Liver (tissue), 9 donors: Measurements from ENCODE around the gene TMEM63B. TPM values are rescaled to one million over a fixed set of nuclear protein-coding genes. Genes with fewer than 3 reads are reported as not detected.

Experiments
- DNase-seq: peaks from one replicate; pipeline ENCODE4 v3.0.0-alpha.2; 2017; ENCODE audit warnings: low spot score
- H3K27ac ChIP-seq, 2 donors: one replicate each; pipeline ENCODE4 v1.7.0; 2013; ENCODE audit warnings: inconsistent platforms in 2 of 2, low read length in 2 of 2, control low read depth in 1 of 2, low read depth in 1 of 2, mild to moderate bottlenecking in 1 of 2
- H3K27me3 ChIP-seq, 4 donors: one replicate each; pipeline versions ENCODE4 v1.6.1 to v1.7.0; 2013; ENCODE audit warnings: low read length in 3 of 4, inconsistent platforms in 1 of 4, mild to moderate bottlenecking in 1 of 4, moderate library complexity in 1 of 4; ENCODE audit not compliant: control insufficient read depth in 4 of 4, insufficient read depth in 4 of 4
- H3K36me3 ChIP-seq, 4 donors: one replicate each; pipeline versions ENCODE4 v1.6.1 to v1.7.0; 2013; ENCODE audit warnings: low read length in 3 of 4, mild to moderate bottlenecking in 3 of 4, low read depth in 1 of 4, moderate library complexity in 1 of 4; ENCODE audit not compliant: control insufficient read depth in 4 of 4, insufficient read depth in 3 of 4
- H3K4me1 ChIP-seq, 4 donors: one replicate each; pipeline versions ENCODE4 v1.6.1 to v1.7.0; 2013; ENCODE audit warnings: low read length in 3 of 4, mild to moderate bottlenecking in 3 of 4, moderate library complexity in 1 of 4; ENCODE audit not compliant: control insufficient read depth in 4 of 4, insufficient read depth in 4 of 4
- H3K4me3 ChIP-seq, 3 donors: one replicate each; pipeline versions ENCODE4 v1.6.1 to v1.7.0; 2013; ENCODE audit warnings: low read length in 3 of 3, control low read depth in 1 of 3, low read depth in 1 of 3, mild to moderate bottlenecking in 1 of 3
- H3K9ac ChIP-seq, 2 donors: one replicate each; pipeline ENCODE4 v1.7.0; 2013; ENCODE audit warnings: low read length in 2 of 2, mild to moderate bottlenecking in 2 of 2, moderate library complexity in 2 of 2, control low read depth in 1 of 2, low read depth in 1 of 2
- H3K9me3 ChIP-seq, 4 donors: one replicate each; pipeline versions ENCODE4 v1.6.1 to v1.7.0; 2013; ENCODE audit warnings: low read length in 3 of 4; ENCODE audit not compliant: control insufficient read depth in 4 of 4
- CTCF ChIP-seq: fragments of 150-350 bp; IDR thresholded peaks from 2 replicates; pipeline ENCODE4 v1.5.1; 2017; ENCODE audit warnings: improper control_type of control experiment, low read depth, low read length; ENCODE audit not compliant: missing input control
- EGR1 ChIP-seq, 2 donors: IDR thresholded peaks; 2 replicates each; pipeline ENCODE4 v1.6.1; 2016 to 2018; ENCODE audit warnings: antibody characterized with exemption in 2 of 2, low read depth in 2 of 2
- FOXA1 ChIP-seq: IDR thresholded peaks from 2 replicates; pipeline ENCODE4 v1.6.1; 2016; ENCODE audit warnings: antibody characterized with exemption
- FOXA2 ChIP-seq: IDR thresholded peaks from 2 replicates; pipeline ENCODE4 v1.6.1; 2016; ENCODE audit warnings: antibody characterized with exemption
- GABPA ChIP-seq, 2 donors: IDR thresholded peaks in 1 of 2; conservative IDR thresholded peaks in 1 of 2; 2 replicates each; pipeline ENCODE4 v1.6.1; 2016; ENCODE audit warnings: antibody characterized with exemption in 2 of 2, mild to moderate bottlenecking in 1 of 2, moderate library complexity in 1 of 2
- HNF4A ChIP-seq, 2 donors: conservative IDR thresholded peaks; 2 replicates each; pipeline ENCODE4 v1.6.1; 2016; ENCODE audit warnings: antibody characterized with exemption in 2 of 2, mild to moderate bottlenecking in 2 of 2
- HNF4G ChIP-seq: IDR thresholded peaks from 2 replicates; pipeline ENCODE4 v1.6.1; 2016; ENCODE audit warnings: antibody characterized with exemption
- JUND ChIP-seq, 2 donors: IDR thresholded peaks; 2 replicates each; pipeline ENCODE4 v1.6.1; 2016; ENCODE audit warnings: antibody characterized with exemption in 2 of 2
- MAX ChIP-seq: IDR thresholded peaks from 2 replicates; pipeline ENCODE4 v1.6.1; 2016; ENCODE audit warnings: antibody characterized with exemption
- NR2F2 ChIP-seq: IDR thresholded peaks from 2 replicates; pipeline ENCODE4 v1.6.1; 2016; ENCODE audit warnings: antibody characterized with exemption
- RAD21 ChIP-seq, 2 donors: IDR thresholded peaks; 2 replicates each; pipeline ENCODE4 v1.6.1; 2016; ENCODE audit warnings: antibody characterized with exemption in 2 of 2, mild to moderate bottlenecking in 2 of 2
- REST ChIP-seq: IDR thresholded peaks from 2 replicates; pipeline ENCODE4 v1.6.1; 2016; ENCODE audit warnings: antibody characterized with exemption, mild to moderate bottlenecking
- RXRA ChIP-seq, 2 donors: IDR thresholded peaks; 2 replicates each; pipeline ENCODE4 v1.6.1; 2017 to 2018; ENCODE audit warnings: antibody characterized with exemption in 2 of 2, mild to moderate bottlenecking in 1 of 2
- SP1 ChIP-seq: IDR thresholded peaks from 2 replicates; pipeline ENCODE4 v1.6.1; 2018; ENCODE audit warnings: antibody characterized with exemption, mild to moderate bottlenecking
- TAF1 ChIP-seq: conservative IDR thresholded peaks from 2 replicates; pipeline ENCODE4 v1.6.1; 2016; ENCODE audit warnings: antibody characterized with exemption, mild to moderate bottlenecking
- YY1 ChIP-seq: IDR thresholded peaks from 2 replicates; pipeline ENCODE4 v1.6.1; 2016; ENCODE audit warnings: antibody characterized with exemption, mild to moderate bottlenecking
- ZBTB33 ChIP-seq: IDR thresholded peaks from 2 replicates; pipeline ENCODE4 v1.6.1; 2016; ENCODE audit warnings: antibody characterized with exemption
- WGBS: extraction: QIAGEN DNeasy Blood & Tissue Kit; methylation state at CpG from one replicate; pipeline ENCODE4 v1.1.7; 2013; 5-methylcytosine and 5-hydroxymethylcytosine counted together
- polyA plus RNA-seq, 2 donors: library from polyadenylated mRNA; stranded (reverse) in 1 of 2; unstranded in 1 of 2; fragments of 200-250 nt in 1 of 2; fragments of >200 nt in 1 of 2; fragmentation: Nextera tagmentation in 1 of 2; extraction: Ambion mirVana in 1 of 2; gene quantifications; one replicate each; pipeline versions ENCODE4 v1.2.1 to v1.2.3, GENCODE V29; 2013 to 2015
- total RNA-seq, 2 donors: library from RNA; depleted of rRNA; stranded (reverse); fragments of >200 nt; gene quantifications; one replicate each; pipeline ENCODE4 v1.2.3, GENCODE V29; 2014
- donor health status: healthy.
- donor health status: healthy.
- donor health status: healthy.
- donor health status: healthy.
- donor health status: healthy.

TMEM63B gene
- total and polyA plus RNA-seq, 4 donors = 9.6 to 64.9 (median 37.6) TPM

- Histone ChIP-seq H3K4me1 (no peaks in the 10 kb centered on the region), H3K9ac (no peak overlapping the region), H3K27me3 (no peaks in the 10 kb centered on the region), H3K27ac (no peak overlapping the region), H3K4me3 (no peak overlapping the region), H3K36me3 (no peaks in the 10 kb centered on the region), H3K9me3 (no peaks in the 10 kb centered on the region)
- no peak for DNase-seq
- TF ChIP-seq NR2F2 (peak; percentile 67), CTCF (no peak)
- 81% methylated on average over 4 of the region's 4 CpGs for WGBS
These were observed 75.1 kb downstream of the TMEM63B start for GRCh38 chr6:44202332-44202971.

GRCh38 chr6:44202972-44203750 is 75.8 kb downstream of the TMEM63B start:
- H3K9me3 ChIP-seq = no peaks in the 10 kb centered on the region
- H3K27me3 ChIP-seq = no peaks in the 10 kb centered on the region
- no peaks in the 10 kb centered on the region for H3K36me3 ChIP-seq
- no peak overlapping the region for H3K4me3 ChIP-seq
- DNase-seq = no peak
- WGBS = 88% methylated on average over 11 of the region's 11 CpGs
- H3K27ac ChIP-seq = no peak overlapping the region
- TF ChIP-seq SP1 (no peak), NR2F2 (peak; percentile 29)
- H3K9ac ChIP-seq = no peak overlapping the region
- peaks cover 0 to 1% (median 1%) of the 10 kb centered on the region in 4 donors for H3K4me1 ChIP-seq

- WGBS = 91% methylated on average over 6 of the region's 6 CpGs
- H3K4me3 ChIP-seq = no peak overlapping the region
- TF ChIP-seq RAD21 (IDR thresholded peaks at IDR 0.05) = no peak
- no peak for TF ChIP-seq REST
- TF ChIP-seq HNF4G = no peak
- no peak for TF ChIP-seq NR2F2
- no peak for TF ChIP-seq FOXA1
- TF ChIP-seq YY1 = no peak
- no peak for TF ChIP-seq HNF4A (conservative IDR thresholded peaks at IDR 0.05)
- no peak for TF ChIP-seq FOXA2
- TF ChIP-seq GABPA (IDR thresholded peaks at IDR 0.05 in 1 of 2, conservative IDR thresholded peaks at IDR 0.05 in 1 of 2) = no peak
- TF ChIP-seq EGR1 (IDR thresholded peaks at IDR 0.05; ENCODE audit: low read depth in 2 of 2) = no peak
- no peak for TF ChIP-seq TAF1
- TF ChIP-seq MAX = no peak
- TF ChIP-seq RXRA (IDR thresholded peaks at IDR 0.05) = no peak
- TF ChIP-seq SP1 = no peak
- TF ChIP-seq JUND (IDR thresholded peaks at IDR 0.05) = no peak
- no peak for TF ChIP-seq CTCF
- TF ChIP-seq ZBTB33 = no peak
These were observed 76.6 kb downstream of the TMEM63B start for GRCh38 chr6:44203955-44204354.

More at GRCh38 chr6:44203955-44204354, 76.6 kb downstream of the TMEM63B start:
- H3K36me3 ChIP-seq = no peaks in the 10 kb centered on the region
- DNase-seq = no peak
- H3K9me3 ChIP-seq = no peaks in the 10 kb centered on the region
- H3K27ac ChIP-seq = no peak overlapping the region
- peaks cover 0 to 6% (median 4%) of the 10 kb centered on the region in 4 donors for H3K4me1 ChIP-seq
- H3K27me3 ChIP-seq = no peaks in the 10 kb centered on the region
- no peak overlapping the region for H3K9ac ChIP-seq
